ENCODE data around the gene ZFR. TPM values are rescaled to one million over a fixed set of nuclear protein-coding genes. Genes with fewer than 3 reads are reported as not detected.

ZFR gene
- total and polyA plus RNA-seq, 2 donors from 2014 or later = 25.7 to 65.2 TPM

- Histone ChIP-seq H3K27me3 (ENCODE audit: control insufficient read depth, insufficient read depth, low read length) (no peaks in the 10 kb centered on the region), H3K4me1 (ENCODE audit: control insufficient read depth in 2 of 3, insufficient read depth in 2 of 3, low read depth in 1 of 3, low read length in 3 of 3) (no peaks in the 10 kb centered on the region), H3K27ac (ENCODE audit: low read depth in 2 of 2, low read length in 2 of 2) (no peak overlapping the region), H3K36me3 (ENCODE audit: control insufficient read depth in 2 of 3, insufficient read depth in 3 of 3, low read length in 3 of 3) (no peaks in the 10 kb centered on the region), H3K9me3 (ENCODE audit: control insufficient read depth in 2 of 3, insufficient read depth in 1 of 3, low read length in 3 of 3) (no peaks in the 10 kb centered on the region), H3K9ac (ENCODE audit: low read length in 3 of 3) (no peak overlapping the region), H3K4me3 (ENCODE audit: low read length in 3 of 3) (no peak overlapping the region)
- FAIRE-seq = no peak
- TF ChIP-seq CTCF (IDR thresholded peaks at IDR 0.05; ENCODE audit: borderline replicate concordance, extremely low read depth, insufficient read depth) = no peak
- intact Hi-C loops (cut with DNase I) = loop anchor here (10.0 kb wide), 1 partner anchor 86 kb away; no protein-coding TSS in a partner anchor
- no peak for DNase-seq
Observed at GRCh38 chr5:32320576-32320975, 124.0 kb downstream of the ZFR start.

- H3K27ac ChIP-seq (ENCODE audit: low read depth in 2 of 2, low read length in 2 of 2) = no peak overlapping the region
- H3K27me3 ChIP-seq (ENCODE audit: control insufficient read depth, insufficient read depth, low read length) = no peaks in the 10 kb centered on the region
- H3K9me3 ChIP-seq (ENCODE audit: control insufficient read depth in 2 of 3, insufficient read depth in 1 of 3, low read length in 3 of 3) = no peaks in the 10 kb centered on the region
- no peaks in the 10 kb centered on the region for H3K4me1 ChIP-seq (ENCODE audit: control insufficient read depth in 2 of 3, insufficient read depth in 2 of 3, low read depth in 1 of 3, low read length in 3 of 3)
- DNase-seq = no peak
- no peak overlapping the region for H3K9ac ChIP-seq (ENCODE audit: low read length in 3 of 3)
- no peak for FAIRE-seq
- no peak for TF ChIP-seq CTCF (IDR thresholded peaks at IDR 0.05; ENCODE audit: borderline replicate concordance, extremely low read depth, insufficient read depth)
- H3K36me3 ChIP-seq (ENCODE audit: control insufficient read depth in 2 of 3, insufficient read depth in 3 of 3, low read length in 3 of 3) = no peaks in the 10 kb centered on the region
- intact Hi-C loops (cut with DNase I) = loop anchor here (10.0 kb wide), 1 partner anchor 85 kb away; no protein-coding TSS in a partner anchor
- no peak overlapping the region for H3K4me3 ChIP-seq (ENCODE audit: low read length in 3 of 3)
Observed at GRCh38 chr5:32319926-32320543, 124.5 kb downstream of the ZFR start.

DNA sequence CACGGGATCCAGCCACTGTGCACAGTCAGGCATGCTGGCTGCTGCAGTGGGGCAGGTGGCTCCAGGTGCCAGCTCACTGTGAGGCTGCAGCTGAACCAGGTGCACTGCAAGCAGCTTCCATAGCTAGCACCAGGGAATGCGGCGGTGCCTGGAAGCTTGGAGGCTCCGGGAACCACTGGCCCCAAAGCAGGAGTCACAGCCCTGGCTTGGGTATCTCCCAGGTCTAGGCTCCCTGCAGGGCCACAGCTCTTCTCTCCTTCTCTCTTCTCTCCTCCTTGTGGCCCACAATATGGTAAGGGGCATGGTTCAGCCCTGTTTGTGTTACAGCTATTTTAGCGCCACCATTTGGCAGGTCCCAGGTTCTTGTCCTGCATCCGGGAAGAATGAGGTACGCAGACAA lies 125.1 kb downstream of the ZFR start:
- intact Hi-C loops (cut with DNase I) = no loop called here
- TF ChIP-seq CTCF (IDR thresholded peaks at IDR 0.05; ENCODE audit: borderline replicate concordance, extremely low read depth, insufficient read depth) = no peak

DNA sequence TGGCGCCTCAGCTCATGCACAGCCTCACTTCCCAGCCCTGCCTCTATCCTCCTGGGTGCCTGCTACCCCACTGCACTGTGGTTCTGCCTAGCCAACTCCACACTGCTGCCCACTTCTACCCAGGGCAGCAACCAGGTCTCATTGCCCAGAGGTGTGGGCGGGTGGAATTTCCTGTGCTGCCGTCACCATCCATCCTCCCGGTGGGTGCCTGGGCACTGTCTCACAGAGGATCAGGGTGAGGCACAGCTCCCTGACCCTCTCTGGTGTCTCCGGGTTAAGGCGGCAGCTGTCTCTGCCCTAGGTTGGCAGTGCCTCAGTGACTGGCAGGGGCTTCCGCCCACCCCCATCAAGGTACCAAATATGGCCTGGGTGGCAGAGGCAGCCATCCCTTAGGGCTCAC lies 127.5 kb downstream of the ZFR start:
- Histone ChIP-seq H3K27me3 (ENCODE audit: control insufficient read depth, insufficient read depth, low read length) (no peaks in the 10 kb centered on the region), H3K4me3 (ENCODE audit: low read length in 3 of 3) (no peak overlapping the region), H3K27ac (ENCODE audit: low read depth in 2 of 2, low read length in 2 of 2) (no peak overlapping the region), H3K36me3 (ENCODE audit: control insufficient read depth in 2 of 3, insufficient read depth in 3 of 3, low read length in 3 of 3) (no peaks in the 10 kb centered on the region), H3K4me1 (ENCODE audit: control insufficient read depth in 2 of 3, insufficient read depth in 2 of 3, low read depth in 1 of 3, low read length in 3 of 3) (no peaks in the 10 kb centered on the region), H3K9me3 (ENCODE audit: control insufficient read depth in 2 of 3, insufficient read depth in 1 of 3, low read length in 3 of 3) (no peaks in the 10 kb centered on the region), H3K9ac (ENCODE audit: low read length in 3 of 3) (no peak overlapping the region)
- intact Hi-C loops (cut with DNase I) = no loop called here
- FAIRE-seq (no peak), DNase-seq (no peak)
- TF ChIP-seq CTCF (IDR thresholded peaks at IDR 0.05; ENCODE audit: borderline replicate concordance, extremely low read depth, insufficient read depth) = no peak

More for the DNA sequence above, 125.1 kb downstream of the ZFR start:
- Histone ChIP-seq H3K27me3 (ENCODE audit: control insufficient read depth, insufficient read depth, low read length) (no peaks in the 10 kb centered on the region), H3K9ac (ENCODE audit: low read length in 3 of 3) (no peak overlapping the region), H3K36me3 (ENCODE audit: control insufficient read depth in 2 of 3, insufficient read depth in 3 of 3, low read length in 3 of 3) (no peaks in the 10 kb centered on the region), H3K27ac (ENCODE audit: low read depth in 2 of 2, low read length in 2 of 2) (no peak overlapping the region), H3K4me3 (ENCODE audit: low read length in 3 of 3) (no peak overlapping the region), H3K9me3 (ENCODE audit: control insufficient read depth in 2 of 3, insufficient read depth in 1 of 3, low read length in 3 of 3) (no peaks in the 10 kb centered on the region), H3K4me1 (ENCODE audit: control insufficient read depth in 2 of 3, insufficient read depth in 2 of 3, low read depth in 1 of 3, low read length in 3 of 3) (no peaks in the 10 kb centered on the region)
- no peak for DNase-seq
- no peak for FAIRE-seq

Data from kidney (tissue), 14 donors.